Tibial artery (tissue), 4 donors: ENCODE results near the gene RSBN1.
"Not testable (repeated sequence)": the region's sequence is repeated elsewhere in the genome, so short reads cannot be mapped to it uniquely, and the experiment has no call there.

Source experiments
- DNase-seq, 2 donors: peaks; one replicate each; pipeline ENCODE4 v3.0.0-alpha.2; 2019
- H3K27ac ChIP-seq, 2 donors: fragments of 200-600 bp; sonication (generic) in 1 of 2; 1 replicate in 1 of 2; 2 replicates in 1 of 2; pipeline ENCODE4 v1.5.1; 2018 to 2019; ENCODE audit warnings: mild to moderate bottlenecking in 1 of 2
- H3K27me3 ChIP-seq, 2 donors: fragments of 200-600 bp; sonication (generic) in 1 of 2; one replicate each; pipeline versions ENCODE4 v1.5.1 to v1.6.0; 2016 to 2019
- H3K36me3 ChIP-seq, 3 donors: fragments of 200-600 bp; sonication (generic) in 2 of 3; one replicate each; pipeline ENCODE4 v1.5.1; 2016 to 2019; ENCODE audit warnings: mild to moderate bottlenecking in 2 of 3
- H3K4me1 ChIP-seq, 4 donors: fragments of 200-600 bp; sonication (generic) in 2 of 4; 1 replicate in 3 of 4; 2 replicates in 1 of 4; pipeline ENCODE4 v1.5.1; 2016 to 2019
- H3K4me3 ChIP-seq, 2 donors: fragments of 200-600 bp; sonication (generic) in 1 of 2; 1 replicate in 1 of 2; 2 replicates in 1 of 2; pipeline ENCODE4 v1.5.1; 2018 to 2019; ENCODE audit warnings: mild to moderate bottlenecking in 2 of 2
- H3K9me3 ChIP-seq, 3 donors: fragments of 200-600 bp; sonication (generic) in 1 of 3; one replicate each; pipeline ENCODE4 v1.5.1; 2016 to 2019
- CTCF ChIP-seq, 2 experiments: fragments of 200-600 bp in 1 of 2; fragments of 450-650 bp in 1 of 2; IDR thresholded peaks; one replicate each; pipeline ENCODE4 v1.5.1; 2017 to 2019; ENCODE audit warnings: antibody characterized with exemption in 2 of 2, mild to moderate bottlenecking in 1 of 2, moderate library complexity in 1 of 2
- intact Hi-C: fragments of 100-400 bp; cut with DNase I; formaldehyde crosslinking; loops from one replicate; pipeline ENCODE4 v1.15.0; 2023; ENCODE audit warnings: low total_unique reads

Gene RSBN1

GRCh38 chr1:113858418-113858817, 46.1 kb upstream of the RSBN1 start:
- no peaks in the 10 kb centered on the region for H3K27me3 ChIP-seq
- no peak overlapping the region for H3K27ac ChIP-seq
- peaks cover 0 to 5% (median 0%) of the 10 kb centered on the region in 4 donors for H3K4me1 ChIP-seq
- DNase-seq: no peak
- intact Hi-C loops: no loop called here
- no peaks in the 10 kb centered on the region for H3K36me3 ChIP-seq
- no peak for TF ChIP-seq CTCF (IDR thresholded peaks at IDR 0.05)
- no peaks in the 10 kb centered on the region for H3K9me3 ChIP-seq
- H3K4me3 ChIP-seq: no peak overlapping the region

- peaks cover 0 to 5% (median 0%) of the 10 kb centered on the region in 4 donors for H3K4me1 ChIP-seq
- no peak for DNase-seq
- no peak overlapping the region for H3K4me3 ChIP-seq
- H3K9me3 ChIP-seq: no peaks in the 10 kb centered on the region
- intact Hi-C loops: no loop called here
- no peak for TF ChIP-seq CTCF (IDR thresholded peaks at IDR 0.05)
- H3K27ac ChIP-seq: no peak overlapping the region
- no peaks in the 10 kb centered on the region for H3K27me3 ChIP-seq
- no peaks in the 10 kb centered on the region for H3K36me3 ChIP-seq
Measured at GRCh38 chr1:113857776-113858175, 45.5 kb upstream of the RSBN1 start.

- no peak overlapping the region for H3K27ac ChIP-seq
- H3K36me3 ChIP-seq: no peaks in the 10 kb centered on the region
- no peaks in the 10 kb centered on the region for H3K9me3 ChIP-seq
- intact Hi-C loops: no loop called here
- H3K4me1 ChIP-seq: peaks cover 0 to 5% (median 0%) of the 10 kb centered on the region in 4 donors
- no peak overlapping the region for H3K4me3 ChIP-seq
- no peak for TF ChIP-seq CTCF (IDR thresholded peaks at IDR 0.05)
- H3K27me3 ChIP-seq: no peaks in the 10 kb centered on the region
- DNase-seq: no peak
Measured at GRCh38 chr1:113856401-113856790, 44.1 kb upstream of the RSBN1 start.

GRCh38 chr1:113855630-113856400, 43.5 kb upstream of the RSBN1 start:
- H3K9me3 ChIP-seq: no peaks in the 10 kb centered on the region
- intact Hi-C loops: no loop called here
- H3K4me1 ChIP-seq: no peaks in the 10 kb centered on the region
- H3K36me3 ChIP-seq: no peaks in the 10 kb centered on the region
- TF ChIP-seq CTCF (IDR thresholded peaks at IDR 0.05): no peak
- no peak overlapping the region for H3K27ac ChIP-seq
- H3K27me3 ChIP-seq: no peaks in the 10 kb centered on the region
- no peak overlapping the region for H3K4me3 ChIP-seq
- no peak for DNase-seq

- Histone ChIP-seq H3K4me3 (no peak overlapping the region), H3K36me3 (no peaks in the 10 kb centered on the region), H3K27ac (no peak overlapping the region), H3K9me3 (no peaks in the 10 kb centered on the region), H3K4me1 (no peaks in the 10 kb centered on the region), H3K27me3 (no peaks in the 10 kb centered on the region)
- DNase-seq: no peak
- intact Hi-C loops: no loop called here
- no peak for TF ChIP-seq CTCF (IDR thresholded peaks at IDR 0.05)
Measured at GRCh38 chr1:113854234-113854633, 42.0 kb upstream of the RSBN1 start.

DNA sequence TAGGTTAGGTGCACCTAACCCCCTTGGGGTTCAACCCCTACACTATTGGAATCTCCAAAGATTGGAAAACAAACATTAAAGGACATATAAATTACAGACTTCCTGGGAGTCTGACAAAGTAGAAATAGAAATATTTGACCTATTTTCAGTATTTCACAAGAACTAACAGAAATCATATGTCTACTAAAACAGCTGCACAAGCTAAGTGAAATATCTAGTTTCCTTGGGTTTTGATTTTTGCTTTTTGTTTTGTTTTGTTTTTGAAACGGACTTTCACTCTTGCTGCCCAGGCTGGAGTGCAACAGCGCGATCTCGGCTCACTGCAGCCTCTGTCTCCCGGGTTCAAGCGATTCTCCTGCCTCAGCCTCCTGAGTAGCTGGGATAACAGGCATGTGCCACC, 40.4 kb upstream of the RSBN1 start:
- H3K27ac ChIP-seq, H3K4me1 ChIP-seq, DNase-seq, H3K4me3 ChIP-seq, intact Hi-C loops, H3K27me3 ChIP-seq, H3K9me3 ChIP-seq, H3K36me3 ChIP-seq: not testable (repeated sequence)
